NCI-H526 (cell line): ENCODE data around the gene FGF11.
A peak's percentile ranks its signal among the peaks of the same experiment; 100 is the strongest.

Experiments
- DNase-seq, 2 experiments: peaks; one replicate each; lab custom pipeline; 2025; lab: John Stamatoyannopoulos, UW

Gene FGF11

DNA sequence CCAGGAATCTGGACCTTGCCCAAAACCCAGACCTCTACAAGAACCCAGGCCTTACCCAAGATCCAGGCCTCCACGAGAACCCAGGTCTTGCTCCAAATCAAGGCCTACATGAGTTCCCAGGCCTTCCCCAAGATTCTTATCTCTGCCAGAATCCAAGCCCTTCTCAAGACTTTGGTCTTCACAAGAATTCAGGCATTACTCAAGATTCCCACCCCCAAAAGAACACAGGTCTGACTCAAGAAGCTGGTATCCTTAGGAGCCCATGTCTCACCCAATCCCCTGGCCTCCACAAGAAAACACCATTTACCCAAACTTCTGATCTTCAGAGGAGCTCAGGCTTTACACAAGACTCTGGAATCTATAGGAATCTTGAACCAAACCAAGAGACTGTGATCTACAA, 8.1 kb upstream of the FGF11 start:
- DNase-seq: no peak

DNA sequence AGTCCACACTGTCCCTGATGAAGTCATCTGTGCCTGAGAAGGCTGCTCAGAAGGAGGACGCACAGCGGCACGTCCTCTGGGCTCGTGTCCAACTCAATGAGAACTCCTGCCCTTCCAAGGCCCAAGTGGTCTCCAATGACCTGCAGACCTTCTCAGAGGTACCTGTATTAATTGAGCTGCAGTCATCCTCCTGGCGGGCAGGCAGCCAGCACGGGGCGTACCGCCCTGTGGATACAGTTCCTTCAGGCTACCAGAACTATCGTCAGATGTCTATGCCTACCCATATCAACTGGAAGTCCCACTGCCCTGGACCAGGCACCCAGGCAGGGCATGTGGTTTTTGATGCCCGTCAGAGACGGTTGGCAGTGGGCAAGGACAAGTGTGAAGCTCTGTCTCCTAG, 7.0 kb upstream of the FGF11 start:
- no peak for DNase-seq

DNA sequence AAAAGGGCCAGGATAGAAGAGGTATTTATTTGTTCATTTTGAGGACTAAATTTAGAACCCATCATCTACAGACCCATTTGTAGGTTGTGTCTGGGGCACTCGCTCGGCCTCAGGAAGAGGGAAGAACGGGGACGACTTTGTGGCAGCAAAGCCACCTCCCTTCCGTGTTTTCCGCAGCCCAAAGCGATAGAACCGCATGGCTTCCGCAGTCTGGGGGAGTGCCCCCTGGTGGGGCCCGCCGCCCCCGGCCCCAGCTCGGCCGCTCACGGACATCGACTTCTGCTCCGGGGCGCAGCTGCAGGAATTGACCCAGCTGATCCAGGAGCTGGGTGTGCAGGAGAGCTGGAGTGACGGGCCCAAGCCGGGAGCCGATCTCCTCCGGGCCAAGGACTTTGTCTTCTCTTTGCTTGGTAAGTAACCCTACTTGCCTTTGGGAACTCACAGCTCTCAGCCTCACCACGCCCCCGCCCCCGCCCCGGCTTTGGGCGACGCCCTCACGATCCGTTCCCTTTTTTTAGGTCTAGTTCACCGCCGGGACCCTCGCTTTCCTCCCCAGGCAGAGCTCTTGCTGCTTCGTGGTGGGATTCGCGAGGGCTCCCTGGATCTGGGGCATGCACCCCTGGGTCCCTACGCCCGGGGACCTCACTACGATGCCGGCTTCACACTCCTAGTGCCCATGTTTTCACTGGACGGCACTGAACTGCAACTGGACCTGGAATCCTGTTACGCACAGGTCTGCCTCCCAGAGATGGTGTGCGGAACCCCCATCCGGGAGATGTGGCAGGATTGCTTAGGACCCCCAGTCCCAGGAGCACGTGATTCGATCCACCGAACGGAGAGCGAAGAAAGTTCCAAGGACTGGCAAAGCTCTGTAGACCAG, 3.4 kb upstream of the FGF11 start:
- peak in 1 of 2 experiments; percentile 58 for DNase-seq

DNA sequence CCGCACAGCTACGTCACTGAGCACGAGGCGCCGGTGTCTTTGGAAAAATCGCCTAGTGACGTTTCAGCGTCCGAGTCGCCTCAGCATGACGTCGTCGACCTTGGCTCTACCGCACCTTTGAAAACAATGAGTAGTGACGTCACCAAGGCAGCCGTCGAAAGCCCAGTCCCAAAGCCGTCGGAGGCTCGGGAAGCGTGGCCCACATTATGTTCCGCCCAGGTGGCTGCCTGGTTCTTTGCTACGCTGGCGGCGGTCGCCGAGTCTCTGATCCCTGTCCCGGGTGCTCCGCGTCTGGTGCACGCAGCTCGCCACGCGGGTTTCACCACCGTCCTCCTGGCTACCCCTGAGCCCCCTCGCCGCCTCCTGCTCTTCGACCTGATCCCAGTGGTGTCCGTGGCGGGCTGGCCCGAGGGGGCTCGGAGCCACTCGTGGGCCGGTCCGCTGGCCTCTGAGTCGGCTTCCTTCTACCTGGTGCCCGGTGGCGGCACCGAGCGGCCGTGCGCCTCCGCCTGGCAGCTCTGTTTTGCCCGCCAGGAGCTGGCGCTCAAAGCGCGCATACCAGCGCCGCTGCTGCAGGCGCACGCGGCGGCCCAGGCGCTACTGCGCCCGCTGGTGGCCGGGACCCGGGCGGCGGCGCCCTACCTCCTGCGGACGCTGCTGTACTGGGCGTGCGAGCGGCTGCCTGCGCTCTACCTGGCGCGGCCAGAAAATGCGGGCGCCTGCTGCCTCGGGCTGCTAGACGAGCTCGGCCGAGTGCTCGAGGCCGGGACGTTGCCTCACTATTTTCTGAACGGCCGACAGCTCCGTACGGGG, 2.5 kb upstream of the FGF11 start:
- peak in 1 of 2 experiments; percentile 89 for DNase-seq

DNA sequence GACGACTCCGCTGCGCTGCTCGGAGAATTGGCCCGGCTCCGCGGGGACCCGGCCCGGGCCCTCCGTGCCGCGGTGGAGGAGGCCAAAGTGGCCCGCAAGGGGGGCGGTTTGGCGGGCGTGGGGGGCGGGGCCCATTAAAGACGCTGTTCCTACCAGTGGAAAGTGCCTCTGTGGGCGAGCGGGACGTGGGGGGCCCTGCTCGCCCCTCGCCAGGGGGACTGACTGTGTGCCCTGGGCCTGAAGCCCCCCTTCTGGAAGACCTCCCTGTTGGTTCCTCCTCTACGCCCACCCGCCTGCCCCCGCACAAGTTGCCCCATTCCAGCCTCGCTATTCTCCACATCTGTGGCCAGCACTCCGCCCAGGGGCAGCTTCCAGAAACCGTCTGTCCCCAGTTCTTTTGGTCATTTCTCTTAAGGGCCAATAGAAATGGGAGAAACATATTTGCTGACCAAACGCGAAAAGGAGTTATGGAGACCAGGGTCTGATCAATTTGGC, 1.9 kb upstream of the FGF11 start:
- DNase-seq: no peak

DNA sequence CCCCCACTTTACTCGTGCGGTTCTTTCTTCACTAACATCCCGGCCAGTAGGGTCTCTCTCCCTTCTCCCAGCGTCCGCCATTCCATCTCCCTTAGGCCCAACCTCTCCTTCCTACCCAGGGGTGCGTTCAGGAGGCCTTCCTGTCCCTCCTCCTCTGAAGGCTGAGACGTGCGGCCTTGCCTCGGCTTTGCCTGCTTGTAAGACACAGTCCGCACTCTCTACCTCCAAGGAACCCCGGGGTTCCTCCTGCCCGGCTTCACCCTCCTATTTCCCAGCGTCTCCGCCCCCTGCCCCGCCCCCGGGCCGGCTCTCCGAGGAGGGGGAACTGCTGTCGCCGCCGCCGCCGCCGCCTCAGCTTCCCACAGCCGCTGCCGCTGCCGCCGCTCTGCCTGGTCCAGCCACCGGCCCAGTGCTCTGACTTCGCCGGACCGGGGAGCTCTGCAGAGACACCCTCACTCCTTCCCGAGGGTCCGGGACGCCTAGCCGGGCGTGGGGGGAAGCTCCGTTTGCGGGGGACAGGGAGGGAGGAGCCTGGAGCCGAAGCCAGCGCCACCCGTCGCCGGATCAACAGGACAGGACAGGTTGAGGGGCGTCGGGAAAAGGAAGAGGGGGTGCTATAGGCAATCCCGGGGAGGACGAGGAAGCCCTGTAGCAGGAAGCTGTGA, 1.2 kb upstream of the FGF11 start:
- peak in 1 of 2 experiments; percentile 51 for DNase-seq

DNA sequence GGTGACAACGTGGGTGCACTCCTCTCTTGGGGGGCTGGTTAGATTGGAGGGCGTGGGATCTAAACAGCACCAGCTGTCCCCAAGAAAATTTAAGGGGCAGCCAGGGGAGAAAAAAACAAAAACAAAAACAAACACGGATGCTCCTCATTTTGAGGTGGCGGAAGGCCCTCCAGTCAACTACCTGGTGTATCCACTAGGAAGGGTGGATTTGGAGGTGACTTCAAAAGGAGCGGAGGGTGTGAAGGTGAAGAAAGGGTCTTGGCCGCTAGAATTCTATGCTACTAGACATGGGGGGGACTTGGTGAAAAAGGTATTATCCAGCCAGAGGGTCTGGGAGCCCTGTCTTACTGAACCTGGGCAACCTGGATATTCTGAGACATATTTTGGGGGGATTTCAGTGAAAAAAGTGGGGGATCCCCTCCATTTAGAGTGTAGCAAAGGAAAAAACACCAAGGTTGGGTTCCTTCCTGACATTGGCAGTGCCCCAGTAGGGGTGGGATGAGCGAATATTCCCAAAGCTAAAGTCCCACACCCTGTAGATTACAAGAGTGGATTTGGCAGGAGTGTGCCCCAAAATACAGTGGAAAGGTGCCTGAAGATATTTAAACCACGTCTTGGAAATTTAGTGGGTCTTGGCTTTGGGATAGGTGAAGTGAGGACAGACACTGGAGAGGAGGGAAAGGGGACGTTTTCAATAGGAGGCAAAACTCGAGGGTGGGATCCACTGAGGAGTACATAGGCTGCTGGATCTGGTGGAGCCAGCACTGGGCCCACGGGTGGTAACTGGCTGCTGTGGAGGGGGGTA, 454 bp upstream of the FGF11 start:
- DNase-seq: no peak

DNA sequence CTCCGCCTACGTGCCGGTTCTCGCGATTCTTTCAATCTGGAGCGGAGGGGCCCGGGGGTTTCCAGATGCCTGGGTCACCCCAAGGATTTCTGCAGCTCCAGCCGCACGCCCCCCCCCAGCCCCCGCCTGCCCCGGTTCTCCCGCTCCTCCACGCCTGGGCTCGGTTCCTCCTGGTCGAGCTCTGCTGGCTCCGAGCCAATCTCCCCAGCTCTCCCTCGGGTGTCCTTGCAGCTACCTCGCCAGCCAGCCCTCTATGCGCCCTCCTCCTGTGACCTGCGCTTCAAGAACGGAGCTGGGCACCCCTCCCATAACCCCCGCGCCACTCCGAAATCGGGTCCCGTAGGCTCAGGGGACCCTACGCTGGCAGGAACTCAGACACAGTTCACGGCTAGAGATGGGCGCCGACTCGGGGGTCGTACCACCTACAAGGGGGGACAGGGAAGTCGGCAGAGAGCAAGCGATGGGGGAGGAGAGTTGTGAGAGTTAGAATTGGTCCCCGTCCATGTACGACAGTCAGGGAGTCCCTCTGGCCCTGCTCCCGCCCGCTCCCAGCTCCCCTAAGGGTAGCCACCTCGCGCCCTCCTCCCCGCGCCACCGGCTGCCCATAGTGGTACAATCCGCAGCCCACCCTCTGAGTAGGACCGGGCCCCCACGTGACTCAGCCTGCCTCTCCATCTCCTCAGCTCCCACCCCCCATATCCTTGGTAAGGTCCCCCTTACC, 961 bp downstream of the FGF11 start:
- DNase-seq: peak in 1 of 2 experiments; percentile 63

DNA sequence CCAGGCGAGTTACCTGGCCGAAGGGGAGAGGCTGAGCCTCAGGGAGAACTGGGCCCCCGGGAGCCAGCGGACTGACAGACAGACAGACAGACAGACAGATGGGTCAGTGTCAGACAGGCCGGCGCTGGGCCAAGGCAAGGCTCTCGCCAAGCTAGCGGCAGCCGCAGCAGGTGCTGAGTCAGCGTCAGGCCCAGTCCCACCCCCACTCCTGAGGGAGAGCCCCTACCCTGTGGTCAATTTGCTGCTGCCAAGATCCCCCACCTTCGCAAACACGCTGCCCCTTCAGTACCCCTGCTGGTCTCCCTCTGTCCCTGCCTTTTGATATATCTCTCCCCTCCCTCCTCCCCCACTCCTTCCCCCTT, 1.5 kb downstream of the FGF11 start:
- DNase-seq: peak; percentile 42 to 59

DNA sequence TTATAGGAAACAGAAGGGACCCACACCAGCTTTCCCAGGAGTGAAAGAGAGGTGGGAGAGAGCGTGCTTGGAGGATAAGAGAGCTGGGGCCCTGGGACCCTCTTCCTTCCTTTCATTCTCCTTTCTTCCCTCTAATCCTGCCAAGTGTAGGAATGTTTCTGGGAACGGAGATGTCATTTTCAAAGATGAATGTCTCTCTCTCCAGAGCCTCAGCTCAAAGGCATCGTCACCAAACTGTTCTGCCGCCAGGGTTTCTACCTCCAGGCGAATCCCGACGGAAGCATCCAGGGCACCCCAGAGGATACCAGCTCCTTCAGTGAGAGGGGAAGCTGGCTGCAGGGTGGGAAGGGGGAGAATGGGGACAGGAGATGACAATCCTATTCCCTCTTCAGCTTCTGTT, 2.0 kb downstream of the FGF11 start:
- DNase-seq: no peak

DNA sequence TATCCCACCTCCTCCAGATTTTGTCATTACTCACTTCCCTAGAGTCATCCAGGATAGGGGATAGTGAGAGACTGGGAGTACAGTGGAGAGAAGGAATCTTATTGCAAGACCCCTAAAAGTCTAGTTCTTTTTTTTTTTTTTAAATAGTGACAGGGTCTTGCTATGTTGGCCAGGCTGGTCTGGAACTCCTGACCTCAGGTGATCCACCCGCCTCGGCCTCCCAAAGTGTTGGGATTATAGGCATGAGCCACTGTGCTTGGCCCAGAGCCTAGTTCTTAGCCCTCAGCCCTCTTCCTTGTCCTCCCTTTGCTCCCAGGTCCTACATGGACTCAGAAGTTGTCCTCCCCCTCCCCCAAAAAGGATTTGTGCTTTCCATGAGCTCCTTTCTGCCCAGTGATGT, 2.8 kb downstream of the FGF11 start:
- DNase-seq: no peak

DNA sequence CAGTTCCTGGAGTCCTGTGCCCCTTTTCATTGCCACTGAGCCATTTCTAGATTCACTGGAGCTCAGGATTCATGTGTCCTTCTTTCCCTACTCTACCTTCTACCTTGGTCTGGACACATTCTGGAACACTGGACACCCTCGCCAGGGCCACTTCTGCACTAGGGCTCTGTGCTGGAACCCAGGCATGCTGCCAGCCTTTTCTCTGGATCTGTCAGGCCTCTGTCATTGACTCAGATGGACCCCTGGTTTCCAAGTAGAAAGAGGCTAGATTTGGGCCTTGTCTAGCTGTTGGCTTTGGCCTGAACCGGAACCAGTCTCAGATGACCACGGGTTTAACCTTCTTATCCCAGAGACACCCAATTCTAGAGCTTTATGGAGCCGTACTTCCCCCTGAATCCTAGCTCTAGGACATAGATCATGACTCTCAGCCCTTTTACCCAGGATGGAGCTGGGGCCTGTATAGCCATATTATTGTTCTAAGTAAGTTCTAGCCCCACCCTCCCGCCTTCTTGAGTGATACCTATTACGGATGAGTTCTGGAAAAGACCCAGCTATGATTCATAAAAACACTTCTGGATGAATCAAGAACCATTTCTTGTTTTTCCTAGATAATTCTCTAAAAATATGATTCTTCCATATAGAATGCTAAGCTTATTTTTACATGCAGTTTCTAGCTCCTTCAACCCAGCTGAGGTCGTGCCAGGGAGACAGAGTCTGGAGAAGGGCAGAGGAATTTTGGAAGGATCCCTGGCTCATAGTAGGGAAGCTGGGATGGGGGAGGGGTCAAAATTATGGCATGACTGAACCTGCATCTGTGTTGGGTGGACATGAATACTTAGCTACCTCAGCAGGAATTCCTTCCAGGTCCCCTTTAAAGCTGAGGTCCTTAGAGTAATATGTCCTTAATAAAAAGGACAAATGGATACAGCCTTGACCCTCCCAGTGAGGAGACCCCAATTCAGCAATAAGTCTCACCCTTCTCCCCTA, 4.5 kb downstream of the FGF11 start:
- no peak for DNase-seq

DNA sequence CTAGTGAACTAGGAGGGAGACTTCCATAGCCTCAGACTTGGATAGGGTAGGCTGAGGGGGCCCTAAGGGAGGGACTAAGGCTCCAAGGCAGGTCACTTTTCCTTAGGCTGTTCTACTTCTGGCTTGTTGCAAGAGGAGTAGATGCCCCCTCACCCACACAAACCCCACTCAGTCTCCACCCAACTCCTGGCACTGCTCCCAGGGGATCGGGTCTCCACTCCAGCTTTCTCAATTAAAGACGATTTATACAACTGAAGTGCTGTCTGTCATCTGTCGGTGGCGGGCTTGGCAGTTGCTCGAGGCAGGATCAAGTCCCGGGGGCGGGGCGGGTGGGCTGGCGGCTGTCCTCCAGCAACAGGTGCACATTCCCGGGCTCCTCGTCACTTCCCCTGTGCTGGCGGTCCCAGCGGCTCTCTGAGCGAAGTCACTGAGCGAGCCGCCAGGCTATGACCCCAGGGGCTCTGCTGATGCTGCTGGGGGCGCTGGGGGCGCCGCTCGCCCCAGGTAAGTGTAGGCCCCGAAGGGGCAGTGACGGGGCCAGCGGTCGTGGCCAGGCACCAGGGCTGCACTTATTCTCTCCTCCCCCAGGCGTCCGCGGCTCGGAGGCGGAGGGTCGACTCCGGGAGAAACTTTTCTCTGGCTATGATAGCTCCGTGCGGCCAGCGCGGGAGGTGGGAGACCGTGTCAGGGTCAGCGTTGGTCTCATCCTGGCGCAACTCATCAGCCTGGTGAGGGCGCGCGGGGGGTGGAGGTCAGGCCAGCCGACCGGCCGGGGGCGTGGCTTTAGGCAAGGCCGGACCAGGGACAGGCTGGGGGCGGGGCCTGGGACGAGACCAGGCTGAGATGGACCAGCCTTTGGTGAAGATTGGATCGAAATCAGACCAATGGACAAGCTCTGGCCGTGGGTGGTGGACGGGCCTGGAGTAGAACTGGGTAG, 5.6 kb downstream of the FGF11 start, which contains the start of gene CHRNB1:
TSS of gene CHRNB1 (plus strand) at position 380 of the 937 bp plus-strand sequence. CDS start at position 447, 67 bp downstream.
- no peak for DNase-seq

DNA sequence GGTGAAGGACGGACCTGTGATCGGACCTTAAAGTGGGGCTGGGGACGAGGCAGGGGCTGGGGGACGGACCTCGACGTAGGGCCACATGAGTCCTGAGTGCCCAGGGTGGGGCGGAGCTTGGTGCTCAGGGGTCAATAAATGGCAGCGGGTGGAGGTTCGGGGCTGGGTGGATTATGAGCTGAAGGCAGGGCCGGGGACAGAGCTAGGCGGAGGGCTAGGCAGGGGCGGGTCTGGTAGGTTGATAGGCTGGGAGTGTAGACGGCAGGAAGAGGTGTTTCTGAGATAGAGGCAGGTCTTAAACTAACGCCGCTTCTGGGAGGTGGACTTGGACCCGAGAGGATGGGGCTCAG, 6.3 kb downstream of the FGF11 start:
- DNase-seq: no peak

DNA sequence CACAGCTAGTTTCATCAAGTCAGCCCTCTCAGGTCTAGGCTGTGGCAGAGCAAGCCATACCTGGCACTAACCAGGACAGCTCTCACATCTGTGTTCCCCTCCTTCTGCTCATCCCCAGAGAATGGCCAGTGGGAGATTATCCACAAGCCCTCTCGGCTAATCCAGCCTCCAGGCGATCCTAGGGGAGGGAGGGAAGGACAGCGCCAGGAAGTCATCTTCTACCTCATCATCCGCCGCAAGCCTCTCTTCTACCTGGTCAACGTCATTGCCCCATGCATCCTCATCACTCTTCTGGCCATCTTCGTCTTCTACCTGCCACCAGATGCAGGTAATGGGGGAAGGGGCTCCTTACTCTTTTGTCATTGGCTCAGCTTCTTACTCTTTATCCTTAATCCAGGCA, 9.1 kb downstream of the FGF11 start:
- DNase-seq: no peak

DNA sequence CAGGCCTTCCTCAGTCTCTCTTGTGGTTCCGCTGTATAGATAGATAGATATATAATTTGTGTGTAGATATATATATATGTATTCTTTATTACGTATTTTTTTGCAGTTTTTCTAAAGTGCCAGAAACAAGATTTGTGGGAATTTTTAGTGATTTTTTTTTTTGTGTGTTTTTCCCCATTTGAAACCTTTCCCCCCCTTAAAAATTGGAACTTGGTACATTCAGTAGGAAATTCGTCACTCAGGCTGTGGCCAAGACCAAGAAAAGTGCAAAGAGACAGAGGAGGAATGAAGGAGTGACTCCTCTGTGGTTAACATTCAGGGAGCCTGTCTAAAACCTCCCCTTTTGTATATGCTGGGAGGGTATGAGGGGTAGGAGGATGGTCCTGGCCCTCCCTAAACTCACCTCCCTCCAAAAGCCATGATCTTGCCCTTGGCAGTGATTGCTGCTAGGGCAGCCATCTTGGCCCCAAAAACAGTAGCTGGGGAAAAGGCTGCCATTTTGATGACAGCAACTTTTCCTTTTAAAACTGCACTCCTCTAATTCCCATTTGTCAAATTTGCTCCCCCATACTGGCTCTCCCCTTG, 20.7 kb downstream of the FGF11 start:
- no peak for DNase-seq

DNA sequence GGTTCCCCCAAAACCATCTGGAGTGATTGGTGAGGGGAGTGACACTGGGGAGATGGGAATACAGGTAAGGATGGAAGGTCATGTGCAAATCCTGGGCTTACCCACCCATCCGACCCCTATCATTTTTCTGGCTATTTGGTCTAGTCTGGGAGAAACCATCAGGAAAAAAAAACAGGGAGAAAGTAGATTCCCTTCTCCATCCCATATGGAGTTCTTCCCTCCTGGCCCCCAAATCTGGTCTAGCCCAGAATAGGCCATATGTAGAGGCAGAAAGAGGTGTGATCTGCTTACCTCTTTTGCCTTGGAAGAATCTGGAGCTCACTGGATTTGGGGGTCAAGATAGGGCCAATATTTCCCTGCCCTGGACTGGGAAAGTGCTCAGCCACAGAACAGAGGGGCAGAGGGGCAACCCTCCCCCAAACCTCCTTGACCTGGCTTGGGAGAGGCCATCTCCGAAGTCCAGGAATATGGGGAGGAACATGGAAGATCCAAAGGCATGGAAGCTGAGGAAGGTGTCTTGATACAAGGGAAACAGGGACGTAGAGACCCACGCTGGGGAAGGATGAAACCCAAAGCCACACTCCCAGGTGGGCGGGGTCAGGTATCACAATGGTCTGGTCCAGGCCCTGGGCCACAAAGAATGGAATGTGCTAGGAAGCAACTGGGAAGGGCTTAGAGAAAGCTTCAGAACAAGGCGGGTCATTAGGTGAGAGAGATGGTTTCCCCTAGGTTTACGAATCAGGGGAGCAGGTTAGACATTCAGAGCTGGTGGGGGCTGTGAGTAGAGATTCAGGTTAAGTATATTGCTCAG, 21.7 kb downstream of the FGF11 start:
- no peak for DNase-seq
